Smooth muscle cell (in vitro differentiated cells): ENCODE results near the gene RNF38. TPM values are rescaled to one million over a fixed set of nuclear protein-coding genes. Genes with fewer than 3 reads are reported as not detected.

Experiments
- DNase-seq: peaks from one replicate; lab custom pipeline; 2025; ENCODE audit not compliant: unreplicated experiment; lab: John Stamatoyannopoulos, UW
- H2AFZ ChIP-seq: fragments of 200-600 bp; sonication (generic); 2 replicates; pipeline ENCODE4 v1.6.0; 2016; ENCODE audit warnings: antibody characterized with exemption, low read depth, mild to moderate bottlenecking
- H3F3A ChIP-seq: fragments of 200-600 bp; sonication (generic); 2 replicates; pipeline ENCODE4 v1.6.0; 2017; ENCODE audit warnings: antibody characterized with exemption, low read depth
- H3K27ac ChIP-seq: fragments of 200-600 bp; sonication (generic); 2 replicates; pipeline ENCODE4 v1.5.1; 2016; ENCODE audit warnings: low read depth, mild to moderate bottlenecking
- H3K27me3 ChIP-seq: fragments of 200-600 bp; sonication (generic); 2 replicates; pipeline ENCODE4 v1.6.1; 2016; ENCODE audit warnings: low read depth, mild to moderate bottlenecking
- H3K36me3 ChIP-seq: fragments of 200-600 bp; sonication (generic); 2 replicates; pipeline ENCODE4 v1.5.1; 2016; ENCODE audit warnings: low read depth
- H3K4me1 ChIP-seq: fragments of 200-600 bp; sonication (generic); 2 replicates; pipeline ENCODE4 v1.5.1; 2016; ENCODE audit warnings: low read depth
- H3K4me2 ChIP-seq: fragments of 200-600 bp; sonication (generic); 2 replicates; pipeline ENCODE4 v1.6.0; 2016; ENCODE audit warnings: mild to moderate bottlenecking
- H3K4me3 ChIP-seq: fragments of 200-600 bp; sonication (generic); 2 replicates; pipeline ENCODE4 v1.5.1; 2016; ENCODE audit warnings: mild to moderate bottlenecking
- H3K79me2 ChIP-seq: fragments of 200-600 bp; sonication (generic); 2 replicates; pipeline ENCODE4 v1.6.0; 2016; ENCODE audit warnings: low read depth, mild to moderate bottlenecking
- H3K9ac ChIP-seq: fragments of 200-600 bp; sonication (generic); 2 replicates; pipeline ENCODE4 v1.6.0; 2016; ENCODE audit warnings: low read depth
- H3K9me3 ChIP-seq: fragments of 200-600 bp; sonication (generic); replicated peaks from 2 replicates; pipeline ENCODE4 v1.5.1; 2016; ENCODE audit warnings: low read depth
- H4K20me1 ChIP-seq: fragments of 200-600 bp; sonication (generic); 2 replicates; pipeline ENCODE4 v1.6.0; 2016; ENCODE audit warnings: low read depth
- CTCF ChIP-seq: fragments of 200-600 bp; sonication (generic); IDR thresholded peaks from 2 replicates; pipeline ENCODE4 v1.5.1; 2017; ENCODE audit warnings: borderline replicate concordance, mild to moderate bottlenecking, antibody characterized with exemption; ENCODE audit not compliant: insufficient read depth, poor library complexity, severe bottlenecking
- WGBS: methylation state at CpG from one replicate; pipeline ENCODE4 v1.1.7; 2016; ENCODE audit warnings: low lambda C conversion rate; 5-methylcytosine and 5-hydroxymethylcytosine counted together
- polyA plus RNA-seq: library from polyadenylated mRNA; unstranded; fragments of >200 nt; fragmentation: Nextera tagmentation; extraction: Ambion mirVana; gene quantifications from 2 replicates; pipeline ENCODE4 v1.2.1, GENCODE V29; 2016
- total RNA-seq: library from RNA; depleted of rRNA; stranded (reverse); fragments of >200 nt; gene quantifications from 2 replicates; pipeline ENCODE4 v1.2.3, GENCODE V29; 2014

The RNF38 gene
- total and polyA plus RNA-seq, 2 experiments from 2014 or later = 10.1 to 27.5 TPM

DNA sequence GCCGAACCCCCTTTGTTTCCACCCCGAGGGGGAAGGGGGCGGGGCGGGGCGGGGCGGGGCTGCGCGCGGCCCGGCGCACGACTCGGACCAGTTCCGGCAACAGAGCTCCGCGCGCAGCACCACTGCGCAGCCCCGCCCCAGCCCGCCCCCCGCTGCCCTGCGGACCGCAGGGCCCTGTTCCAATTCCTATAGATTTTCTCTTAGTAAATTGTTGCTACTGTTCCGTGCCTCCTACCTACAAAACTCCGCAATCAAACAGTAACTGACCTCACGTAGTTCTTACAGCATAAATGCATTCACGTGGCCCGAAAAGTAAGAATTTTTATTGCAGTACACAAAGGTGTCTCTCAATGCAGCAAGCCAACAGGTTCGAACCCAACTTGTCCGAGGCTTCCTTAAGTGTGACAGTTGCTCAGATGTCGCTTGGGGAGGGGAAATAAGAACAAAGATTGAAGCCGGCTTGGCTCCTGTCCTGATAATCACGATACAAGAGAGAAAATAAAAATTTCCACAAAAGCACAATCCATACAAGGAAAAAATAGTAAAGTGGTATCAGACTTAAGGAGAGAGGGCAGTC, 1.2 kb upstream of the RNF38 start:
- Histone ChIP-seq H3K27ac (peak overlapping the region; percentile 83), H2AFZ (peak overlapping the region; percentile 64), H3K4me3 (peak overlapping the region; percentile 94), H4K20me1 (peaks cover 38% of the 10 kb centered on the region), H3F3A (peaks cover 4% of the 10 kb centered on the region), H3K9me3 (no peaks in the 10 kb centered on the region), H3K27me3 (no peaks in the 10 kb centered on the region), H3K9ac (peak overlapping the region; percentile 92), H3K36me3 (no peaks in the 10 kb centered on the region), H3K4me2 (peak overlapping the region; percentile 86), H3K79me2 (peaks cover 68% of the 10 kb centered on the region), H3K4me1 (peaks cover 34% of the 10 kb centered on the region)
- WGBS = 7% methylated on average over 16 of the region's 33 CpGs
- peak; percentile 94 for DNase-seq
- no peak for TF ChIP-seq CTCF

DNA sequence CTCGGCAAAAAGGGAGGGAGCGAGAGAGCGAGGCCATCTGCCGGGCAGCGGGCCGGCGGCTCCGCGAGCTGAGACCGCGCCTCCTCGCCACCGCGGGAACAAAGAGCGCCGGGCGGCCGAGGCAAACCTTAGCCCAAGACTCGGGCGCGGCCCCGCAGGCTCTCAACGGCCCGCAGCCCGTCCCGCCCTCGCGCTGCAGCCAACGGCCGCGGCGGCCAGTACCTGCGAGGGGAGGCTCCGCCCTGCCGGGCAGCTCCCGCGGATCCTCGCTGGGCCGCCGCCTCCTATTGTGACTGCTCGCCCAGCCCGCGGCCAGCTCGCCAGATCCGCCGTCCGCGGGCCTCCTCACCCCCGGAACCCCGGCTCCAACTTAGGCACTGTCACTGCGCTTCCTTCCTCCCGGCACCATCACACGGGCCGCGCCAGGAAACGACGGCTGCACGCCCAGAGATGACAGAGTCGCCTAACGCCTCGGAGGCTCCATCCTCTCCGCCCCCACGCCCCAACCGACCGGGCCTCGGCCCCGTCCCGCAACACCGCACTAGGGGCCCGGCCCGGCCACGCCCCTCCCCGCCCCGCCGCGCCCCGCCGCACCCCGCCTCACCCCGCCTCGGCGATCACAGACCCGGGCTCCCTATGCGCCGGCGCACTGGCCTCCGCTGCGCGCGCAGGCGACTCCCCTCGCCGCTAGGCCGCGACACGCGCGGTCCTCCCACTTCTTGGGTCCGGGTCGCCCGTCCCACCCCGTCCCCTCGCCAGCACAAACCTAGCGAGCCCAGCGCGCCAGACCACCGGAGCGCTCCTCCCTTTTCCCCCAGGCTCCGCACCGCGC, 479 bp upstream of the RNF38 start:
- peak; percentile 94 for DNase-seq
- peaks cover 68% of the 10 kb centered on the region for H3K79me2 ChIP-seq
- 2% methylated on average over 56 of the region's 111 CpGs for WGBS

GRCh38 chr9:36398745-36399144, 1.3 kb downstream of the RNF38 start:
- peaks cover 63% of the 10 kb centered on the region for H4K20me1 ChIP-seq
- no peak overlapping the region for H3K9ac ChIP-seq
- peak overlapping the region; percentile 94 for H3K4me3 ChIP-seq
- peak overlapping the region; percentile 86 for H3K4me2 ChIP-seq
- no peaks in the 10 kb centered on the region for H3K9me3 ChIP-seq
- H3K79me2 ChIP-seq = peaks cover 73% of the 10 kb centered on the region
- TF ChIP-seq CTCF = no peak
- peaks cover 4% of the 10 kb centered on the region for H3F3A ChIP-seq
- peak overlapping the region; percentile 83 for H3K27ac ChIP-seq
- H3K36me3 ChIP-seq = no peaks in the 10 kb centered on the region
- peaks cover 34% of the 10 kb centered on the region for H3K4me1 ChIP-seq
- H2AFZ ChIP-seq = no peak overlapping the region
- DNase-seq = no peak
- no peaks in the 10 kb centered on the region for H3K27me3 ChIP-seq

More for the DNA sequence above, 479 bp upstream of the RNF38 start:
- Histone ChIP-seq H2AFZ (peak overlapping the region; percentile 68), H3K9me3 (no peaks in the 10 kb centered on the region), H3K9ac (peak overlapping the region; percentile 92), H3K4me1 (peaks cover 34% of the 10 kb centered on the region), H3K4me3 (peak overlapping the region; percentile 94), H3K27me3 (no peaks in the 10 kb centered on the region), H3K27ac (peak overlapping the region; percentile 83), H3K36me3 (no peaks in the 10 kb centered on the region), H3F3A (peaks cover 4% of the 10 kb centered on the region), H3K4me2 (peak overlapping the region; percentile 86), H4K20me1 (peaks cover 45% of the 10 kb centered on the region)
- no peak for TF ChIP-seq CTCF
